GM12875 (cell line): ENCODE data around the gene DENND1C.
A peak's percentile ranks its signal among the peaks of the same experiment; 100 is the strongest.
"Not testable (repeated sequence)": the region's sequence is repeated elsewhere in the genome, so short reads cannot be mapped to it uniquely, and the experiment has no call there.

Experiments used
- H3K4me3 ChIP-seq: one replicate; pipeline ENCODE4 v1.5.1; 2011; ENCODE audit warnings: low read depth, low read length, control low read depth
- TF ChIP-seq, protein P1 (sequence below): IDR thresholded peaks from 2 replicates; pipeline ENCODE4 v1.5.1; 2011; ENCODE audit warnings: low read depth, mild to moderate bottlenecking, control low read depth, inconsistent platforms, low read length, moderate library complexity, borderline replicate concordance; ENCODE audit not compliant: insufficient read depth

DENND1C gene

DNA sequence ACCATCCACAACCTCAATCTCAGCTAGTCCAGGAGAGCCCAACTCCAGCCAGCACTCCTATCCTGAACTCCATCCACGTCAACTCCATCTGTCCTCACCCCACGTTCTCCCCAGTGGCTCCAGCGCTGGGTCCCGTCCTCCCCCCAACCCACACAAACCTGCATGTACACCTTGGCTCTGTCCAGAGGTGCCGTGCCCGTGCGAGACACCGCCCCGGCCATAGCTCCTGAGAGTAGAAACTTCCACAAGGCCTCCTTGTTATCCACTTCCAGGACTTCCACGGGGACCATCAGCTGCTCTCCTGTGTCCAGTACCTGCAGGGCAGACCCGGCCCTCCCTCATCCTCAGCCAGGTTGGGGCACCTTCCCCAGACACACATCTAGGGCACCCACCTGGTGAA lies 49.7 kb downstream of the DENND1C start:
- TF ChIP-seq, protein P1, sequence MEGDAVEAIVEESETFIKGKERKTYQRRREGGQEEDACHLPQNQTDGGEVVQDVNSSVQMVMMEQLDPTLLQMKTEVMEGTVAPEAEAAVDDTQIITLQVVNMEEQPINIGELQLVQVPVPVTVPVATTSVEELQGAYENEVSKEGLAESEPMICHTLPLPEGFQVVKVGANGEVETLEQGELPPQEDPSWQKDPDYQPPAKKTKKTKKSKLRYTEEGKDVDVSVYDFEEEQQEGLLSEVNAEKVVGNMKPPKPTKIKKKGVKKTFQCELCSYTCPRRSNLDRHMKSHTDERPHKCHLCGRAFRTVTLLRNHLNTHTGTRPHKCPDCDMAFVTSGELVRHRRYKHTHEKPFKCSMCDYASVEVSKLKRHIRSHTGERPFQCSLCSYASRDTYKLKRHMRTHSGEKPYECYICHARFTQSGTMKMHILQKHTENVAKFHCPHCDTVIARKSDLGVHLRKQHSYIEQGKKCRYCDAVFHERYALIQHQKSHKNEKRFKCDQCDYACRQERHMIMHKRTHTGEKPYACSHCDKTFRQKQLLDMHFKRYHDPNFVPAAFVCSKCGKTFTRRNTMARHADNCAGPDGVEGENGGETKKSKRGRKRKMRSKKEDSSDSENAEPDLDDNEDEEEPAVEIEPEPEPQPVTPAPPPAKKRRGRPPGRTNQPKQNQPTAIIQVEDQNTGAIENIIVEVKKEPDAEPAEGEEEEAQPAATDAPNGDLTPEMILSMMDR: no peak
- no peak overlapping the region for H3K4me3 ChIP-seq

DNA sequence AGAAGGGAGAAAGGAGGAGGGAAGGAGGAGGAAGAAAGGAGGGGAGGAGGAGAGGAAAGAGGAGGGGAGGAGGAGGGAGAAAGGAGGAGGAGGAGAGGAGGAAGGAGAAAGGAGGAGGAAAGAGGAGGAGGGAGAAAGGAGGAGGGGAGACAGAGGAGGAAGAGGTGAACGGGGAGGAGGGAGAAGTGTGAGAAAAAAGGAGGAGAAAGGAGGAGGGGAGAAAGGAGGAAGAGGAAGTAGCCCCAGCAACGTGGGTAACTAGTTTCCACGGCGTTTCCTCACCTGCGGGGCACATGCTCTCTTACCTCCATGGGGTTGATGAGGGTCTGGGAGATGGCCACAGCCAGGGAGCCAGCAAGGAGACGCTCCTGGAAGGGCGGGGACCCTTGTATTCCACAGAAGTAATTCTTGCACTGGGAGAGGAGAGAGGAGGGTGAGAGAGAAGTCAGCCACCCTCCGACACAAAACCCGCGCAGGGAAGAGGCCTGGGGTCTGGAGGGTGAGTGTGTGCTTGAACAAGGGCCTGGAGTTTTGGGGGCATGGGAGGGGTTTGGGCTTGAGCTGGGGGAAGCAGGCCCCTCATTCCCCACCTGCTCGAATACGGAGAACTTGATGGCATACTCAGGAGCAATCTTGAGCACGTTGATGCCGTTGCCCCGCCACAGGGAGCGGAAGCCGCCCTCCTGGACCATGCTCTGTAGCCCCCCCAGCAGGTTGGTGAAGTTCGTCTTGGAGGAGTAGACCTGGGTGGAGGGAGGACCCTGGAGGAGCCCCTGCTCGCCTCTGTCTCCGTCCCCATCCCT lies 52.0 kb downstream of the DENND1C start:
- TF ChIP-seq, protein P1: no peak
- H3K4me3 ChIP-seq: no peak overlapping the region

DNA sequence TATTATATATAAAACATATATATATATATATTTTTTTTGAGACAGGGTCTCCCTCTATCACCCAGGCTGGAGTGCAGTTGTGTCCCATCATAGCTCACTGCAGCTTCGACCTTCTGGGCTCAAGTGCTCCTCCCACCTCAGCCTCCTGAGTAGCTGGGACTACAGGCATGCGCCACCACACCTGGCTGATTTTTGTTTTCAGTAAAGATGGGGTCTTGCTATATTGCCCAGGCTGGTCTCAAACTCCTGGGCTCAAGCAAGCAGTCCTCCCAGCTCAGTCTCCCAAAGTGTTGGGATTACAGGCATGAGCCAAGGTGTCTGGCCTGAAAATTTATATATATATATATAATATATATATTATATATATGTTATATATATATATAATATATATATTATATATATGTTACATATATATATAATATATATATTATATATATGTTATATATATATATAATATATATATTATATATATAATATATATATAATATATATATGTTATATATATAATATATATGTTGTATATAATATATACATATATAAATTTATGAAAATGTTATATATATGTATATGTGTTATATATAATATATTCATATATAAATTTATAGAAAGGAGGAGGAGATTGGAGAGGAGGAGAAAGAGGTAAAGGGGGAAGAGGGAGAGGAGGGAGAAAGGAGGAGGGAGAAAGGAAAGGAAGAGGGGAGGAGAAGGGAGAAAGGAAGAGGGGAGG lies 52.7 kb downstream of the DENND1C start:
- not testable (repeated sequence) for H3K4me3 ChIP-seq

DNA sequence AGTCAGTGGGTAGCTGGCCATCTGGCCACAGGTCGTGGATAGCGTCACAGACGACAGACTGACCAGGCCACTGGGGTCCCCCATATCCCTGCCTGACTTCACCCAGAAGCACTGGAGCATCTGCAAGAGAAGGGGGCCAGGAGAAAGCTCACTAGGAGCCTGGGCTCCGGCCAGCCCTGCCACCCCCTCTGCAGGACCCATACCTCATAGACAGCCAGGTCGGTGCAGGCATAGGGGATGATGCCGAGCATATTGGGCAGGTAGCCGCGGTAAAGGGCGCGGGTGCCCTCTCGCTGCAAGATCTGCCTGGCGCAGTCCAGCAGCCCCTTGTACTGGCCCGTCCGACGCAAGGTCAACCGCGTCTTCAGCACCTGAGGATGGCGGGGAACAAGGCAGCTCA lies 54.5 kb downstream of the DENND1C start:
- no peak overlapping the region for H3K4me3 ChIP-seq
- TF ChIP-seq, protein P1: no peak

DNA sequence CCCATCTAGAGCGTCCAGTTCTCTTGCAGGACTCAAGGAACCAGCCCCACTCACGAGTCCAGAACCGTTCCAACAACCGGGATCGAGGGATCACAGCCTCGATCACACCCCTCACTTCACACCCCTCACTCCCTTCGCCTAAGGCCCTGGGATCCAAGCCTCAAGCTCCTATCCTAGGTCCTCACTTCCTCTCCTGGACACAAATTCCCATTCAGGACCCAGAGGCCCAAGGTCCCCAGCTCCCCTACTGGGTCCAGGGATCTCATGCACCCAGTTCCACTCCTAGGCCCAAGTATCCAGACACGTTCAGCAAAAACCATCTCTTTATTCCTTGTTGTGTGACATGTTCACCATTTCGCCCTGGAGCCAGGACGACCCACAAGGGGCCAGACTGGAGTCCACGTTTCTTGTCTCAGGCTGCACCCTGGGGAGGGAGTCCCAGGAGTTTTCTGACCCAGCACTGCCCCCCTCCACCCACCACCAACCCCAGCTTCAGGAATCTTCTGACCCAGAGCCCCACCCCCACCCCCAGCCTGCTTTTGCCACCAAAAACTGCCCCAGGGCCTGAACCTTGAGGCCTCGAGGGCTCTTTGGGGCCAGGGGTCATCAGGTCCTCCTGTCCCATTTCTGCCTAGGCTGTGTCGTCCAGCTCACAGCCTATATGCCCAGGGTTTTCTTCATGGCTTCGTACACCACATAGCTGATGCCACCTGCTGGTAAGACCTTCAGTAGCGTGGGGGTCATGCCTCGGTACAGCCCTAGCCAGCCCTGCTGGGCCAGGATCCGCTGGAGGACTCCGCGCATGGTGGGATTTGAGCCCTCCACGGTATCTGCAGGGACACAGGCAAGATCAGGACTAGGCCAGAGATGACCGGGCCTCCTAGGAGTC lies 55.6 kb downstream of the DENND1C start:
- H3K4me3 ChIP-seq: peak overlapping the region; percentile 37
- TF ChIP-seq, protein P1: no peak

DNA sequence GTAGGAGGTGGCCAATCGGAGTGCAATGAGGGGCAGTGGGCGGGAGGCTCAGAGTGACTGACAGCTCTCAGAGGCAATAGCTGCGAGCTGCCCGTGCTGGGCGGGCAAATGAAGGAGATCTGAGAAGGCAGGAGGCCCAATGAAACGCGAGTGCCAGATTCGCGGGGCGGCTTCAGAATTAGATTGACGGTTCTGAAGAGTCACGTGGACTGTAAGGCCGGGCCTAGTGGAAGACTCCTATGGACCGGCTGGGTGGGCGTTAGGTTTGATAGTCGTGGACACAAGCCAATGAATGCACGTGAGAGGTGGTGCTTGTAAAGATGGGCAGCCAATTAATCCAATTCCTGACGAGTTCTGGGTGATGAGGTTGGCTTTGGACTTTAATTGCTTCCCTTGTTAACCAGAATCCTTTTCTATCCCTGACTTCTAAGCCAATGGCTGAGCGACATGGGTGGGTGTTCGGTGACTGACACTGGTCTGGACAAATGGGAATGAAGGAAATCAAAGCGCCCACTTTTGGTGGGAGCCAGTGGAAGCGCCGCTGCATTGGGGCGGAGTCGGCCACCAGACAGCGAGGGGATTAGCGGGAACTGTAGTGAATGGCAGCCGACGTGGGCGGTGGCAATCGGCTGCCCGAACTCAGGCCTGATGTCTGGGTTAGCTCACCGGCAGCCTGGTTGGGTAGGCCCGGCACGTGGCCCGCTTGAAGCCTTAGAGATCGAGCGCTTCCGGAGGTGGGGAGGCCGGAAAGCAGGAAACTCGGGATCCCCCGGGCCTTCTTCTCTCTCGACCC lies 56.5 kb downstream of the DENND1C start:
- TF ChIP-seq, protein P1: no peak
- peak overlapping the region; percentile 37 for H3K4me3 ChIP-seq
